Liver (tissue), 9 donors: ENCODE results near the gene ELK1. TPM values are rescaled to one million over a fixed set of nuclear protein-coding genes. Genes with fewer than 3 reads are reported as not detected.
"Not testable (repeated sequence)": the region's sequence is repeated elsewhere in the genome, so short reads cannot be mapped to it uniquely, and the experiment has no call there.

Experiments
- DNase-seq: peaks from one replicate; pipeline ENCODE4 v3.0.0-alpha.2; 2017; ENCODE audit warnings: low spot score
- H3K27ac ChIP-seq, 2 donors: one replicate each; pipeline ENCODE4 v1.7.0; 2013; ENCODE audit warnings: inconsistent platforms in 2 of 2, low read length in 2 of 2, control low read depth in 1 of 2, low read depth in 1 of 2, mild to moderate bottlenecking in 1 of 2
- H3K27me3 ChIP-seq, 4 donors: one replicate each; pipeline versions ENCODE4 v1.6.1 to v1.7.0; 2013; ENCODE audit warnings: low read length in 3 of 4, inconsistent platforms in 1 of 4, mild to moderate bottlenecking in 1 of 4, moderate library complexity in 1 of 4; ENCODE audit not compliant: control insufficient read depth in 4 of 4, insufficient read depth in 4 of 4
- H3K36me3 ChIP-seq, 4 donors: one replicate each; pipeline versions ENCODE4 v1.6.1 to v1.7.0; 2013; ENCODE audit warnings: low read length in 3 of 4, mild to moderate bottlenecking in 3 of 4, low read depth in 1 of 4, moderate library complexity in 1 of 4; ENCODE audit not compliant: control insufficient read depth in 4 of 4, insufficient read depth in 3 of 4
- H3K4me1 ChIP-seq, 4 donors: one replicate each; pipeline versions ENCODE4 v1.6.1 to v1.7.0; 2013; ENCODE audit warnings: low read length in 3 of 4, mild to moderate bottlenecking in 3 of 4, moderate library complexity in 1 of 4; ENCODE audit not compliant: control insufficient read depth in 4 of 4, insufficient read depth in 4 of 4
- H3K4me3 ChIP-seq, 3 donors: one replicate each; pipeline versions ENCODE4 v1.6.1 to v1.7.0; 2013; ENCODE audit warnings: low read length in 3 of 3, control low read depth in 1 of 3, low read depth in 1 of 3, mild to moderate bottlenecking in 1 of 3
- H3K9ac ChIP-seq, 2 donors: one replicate each; pipeline ENCODE4 v1.7.0; 2013; ENCODE audit warnings: low read length in 2 of 2, mild to moderate bottlenecking in 2 of 2, moderate library complexity in 2 of 2, control low read depth in 1 of 2, low read depth in 1 of 2
- H3K9me3 ChIP-seq, 4 donors: one replicate each; pipeline versions ENCODE4 v1.6.1 to v1.7.0; 2013; ENCODE audit warnings: low read length in 3 of 4; ENCODE audit not compliant: control insufficient read depth in 4 of 4
- CTCF ChIP-seq: fragments of 150-350 bp; IDR thresholded peaks from 2 replicates; pipeline ENCODE4 v1.5.1; 2017; ENCODE audit warnings: improper control_type of control experiment, low read depth, low read length; ENCODE audit not compliant: missing input control
- FOXA1 ChIP-seq: IDR thresholded peaks from 2 replicates; pipeline ENCODE4 v1.6.1; 2016; ENCODE audit warnings: antibody characterized with exemption
- FOXA2 ChIP-seq: IDR thresholded peaks from 2 replicates; pipeline ENCODE4 v1.6.1; 2016; ENCODE audit warnings: antibody characterized with exemption
- GABPA ChIP-seq, 2 donors: IDR thresholded peaks in 1 of 2; conservative IDR thresholded peaks in 1 of 2; 2 replicates each; pipeline ENCODE4 v1.6.1; 2016; ENCODE audit warnings: antibody characterized with exemption in 2 of 2, mild to moderate bottlenecking in 1 of 2, moderate library complexity in 1 of 2
- HNF4A ChIP-seq, 2 donors: conservative IDR thresholded peaks; 2 replicates each; pipeline ENCODE4 v1.6.1; 2016; ENCODE audit warnings: antibody characterized with exemption in 2 of 2, mild to moderate bottlenecking in 2 of 2
- HNF4G ChIP-seq: IDR thresholded peaks from 2 replicates; pipeline ENCODE4 v1.6.1; 2016; ENCODE audit warnings: antibody characterized with exemption
- JUND ChIP-seq, 2 donors: IDR thresholded peaks; 2 replicates each; pipeline ENCODE4 v1.6.1; 2016; ENCODE audit warnings: antibody characterized with exemption in 2 of 2
- NR2F2 ChIP-seq: IDR thresholded peaks from 2 replicates; pipeline ENCODE4 v1.6.1; 2016; ENCODE audit warnings: antibody characterized with exemption
- RAD21 ChIP-seq, 2 donors: IDR thresholded peaks; 2 replicates each; pipeline ENCODE4 v1.6.1; 2016; ENCODE audit warnings: antibody characterized with exemption in 2 of 2, mild to moderate bottlenecking in 2 of 2
- REST ChIP-seq: IDR thresholded peaks from 2 replicates; pipeline ENCODE4 v1.6.1; 2016; ENCODE audit warnings: antibody characterized with exemption, mild to moderate bottlenecking
- RXRA ChIP-seq, 2 donors: IDR thresholded peaks; 2 replicates each; pipeline ENCODE4 v1.6.1; 2017 to 2018; ENCODE audit warnings: antibody characterized with exemption in 2 of 2, mild to moderate bottlenecking in 1 of 2
- SP1 ChIP-seq: IDR thresholded peaks from 2 replicates; pipeline ENCODE4 v1.6.1; 2018; ENCODE audit warnings: antibody characterized with exemption, mild to moderate bottlenecking
- TAF1 ChIP-seq: conservative IDR thresholded peaks from 2 replicates; pipeline ENCODE4 v1.6.1; 2016; ENCODE audit warnings: antibody characterized with exemption, mild to moderate bottlenecking
- YY1 ChIP-seq: IDR thresholded peaks from 2 replicates; pipeline ENCODE4 v1.6.1; 2016; ENCODE audit warnings: antibody characterized with exemption, mild to moderate bottlenecking
- ZBTB33 ChIP-seq: IDR thresholded peaks from 2 replicates; pipeline ENCODE4 v1.6.1; 2016; ENCODE audit warnings: antibody characterized with exemption
- WGBS: extraction: QIAGEN DNeasy Blood & Tissue Kit; methylation state at CpG from one replicate; pipeline ENCODE4 v1.1.7; 2013; 5-methylcytosine and 5-hydroxymethylcytosine counted together
- polyA plus RNA-seq, 2 donors: library from polyadenylated mRNA; stranded (reverse) in 1 of 2; unstranded in 1 of 2; fragments of 200-250 nt in 1 of 2; fragments of >200 nt in 1 of 2; fragmentation: Nextera tagmentation in 1 of 2; extraction: Ambion mirVana in 1 of 2; gene quantifications; one replicate each; pipeline versions ENCODE4 v1.2.1 to v1.2.3, GENCODE V29; 2013 to 2015
- total RNA-seq, 2 donors: library from RNA; depleted of rRNA; stranded (reverse); fragments of >200 nt; gene quantifications; one replicate each; pipeline ENCODE4 v1.2.3, GENCODE V29; 2014
- TF ChIP-seq, protein P1 (sequence below): IDR thresholded peaks from 2 replicates; pipeline ENCODE4 v1.6.1; 2016; ENCODE audit warnings: antibody characterized with exemption
- TF ChIP-seq, protein P2 (sequence below): IDR thresholded peaks from 2 replicates; pipeline ENCODE4 v1.6.1; 2016; ENCODE audit warnings: antibody characterized with exemption
- donor health status: healthy.
- donor health status: healthy.
- donor health status: healthy.
- donor health status: healthy.
- donor health status: healthy.

Gene ELK1
- total and polyA plus RNA-seq, 4 donors: 6.2 to 20.2 (median 11.6) TPM

DNA sequence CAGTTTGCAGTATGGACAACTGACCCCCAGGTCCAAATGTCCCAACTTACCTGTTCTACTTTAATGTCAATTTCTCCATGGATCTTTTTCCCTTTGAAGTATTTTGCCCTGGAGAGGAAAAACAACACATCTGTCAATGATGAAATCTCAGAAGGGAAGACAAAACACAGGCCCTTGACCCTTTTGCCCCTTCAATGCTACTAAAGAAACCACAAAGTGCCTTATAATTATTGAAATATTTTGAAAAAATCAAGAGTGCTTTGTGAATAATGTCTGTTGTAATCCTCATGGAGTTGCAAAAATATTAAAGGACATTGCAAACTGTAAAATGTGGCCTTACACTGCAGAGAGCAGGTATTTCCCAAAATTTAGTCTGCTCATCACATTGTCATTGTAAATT lies 43.3 kb downstream of the ELK1 start:
- no peaks in the 10 kb centered on the region for H3K36me3 ChIP-seq
- no peaks in the 10 kb centered on the region for H3K4me1 ChIP-seq
- H3K4me3 ChIP-seq: no peak overlapping the region
- no peaks in the 10 kb centered on the region for H3K27me3 ChIP-seq
- no peak overlapping the region for H3K9ac ChIP-seq
- no peak for DNase-seq
- H3K27ac ChIP-seq: no peak overlapping the region
- TF ChIP-seq RXRA (IDR thresholded peaks at IDR 0.05) (no peak), NR2F2 (no peak), FOXA2 (no peak), YY1 (no peak), SP1 (no peak), FOXA1 (no peak), HNF4A (conservative IDR thresholded peaks at IDR 0.05) (no peak), TAF1 (no peak), JUND (IDR thresholded peaks at IDR 0.05) (no peak), GABPA (IDR thresholded peaks at IDR 0.05 in 1 of 2, conservative IDR thresholded peaks at IDR 0.05 in 1 of 2) (no peak), ZBTB33 (no peak), CTCF (no peak), REST (no peak)
- TF ChIP-seq, protein P1, sequence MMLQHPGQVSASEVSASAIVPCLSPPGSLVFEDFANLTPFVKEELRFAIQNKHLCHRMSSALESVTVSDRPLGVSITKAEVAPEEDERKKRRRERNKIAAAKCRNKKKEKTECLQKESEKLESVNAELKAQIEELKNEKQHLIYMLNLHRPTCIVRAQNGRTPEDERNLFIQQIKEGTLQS: no peak
- TF ChIP-seq, protein P2, sequence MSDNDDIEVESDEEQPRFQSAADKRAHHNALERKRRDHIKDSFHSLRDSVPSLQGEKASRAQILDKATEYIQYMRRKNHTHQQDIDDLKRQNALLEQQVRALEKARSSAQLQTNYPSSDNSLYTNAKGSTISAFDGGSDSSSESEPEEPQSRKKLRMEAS: no peak
- H3K9me3 ChIP-seq: no peaks in the 10 kb centered on the region

GRCh38 chrX:47605024-47605423 lies 45.3 kb downstream of the ELK1 start:
- no peak for DNase-seq
- TF ChIP-seq, protein P1: no peak
- TF ChIP-seq YY1 (no peak), REST (no peak), FOXA2 (no peak), RAD21 (IDR thresholded peaks at IDR 0.05) (no peak), HNF4G (no peak), SP1 (no peak), HNF4A (conservative IDR thresholded peaks at IDR 0.05) (no peak)
- H3K36me3 ChIP-seq: no peaks in the 10 kb centered on the region
- 70% methylated on average over 9 of the region's 9 CpGs for WGBS
- no peak overlapping the region for H3K4me3 ChIP-seq
- no peaks in the 10 kb centered on the region for H3K27me3 ChIP-seq
- H3K9me3 ChIP-seq: no peaks in the 10 kb centered on the region
- no peaks in the 10 kb centered on the region for H3K4me1 ChIP-seq
- no peak overlapping the region for H3K9ac ChIP-seq
- no peak overlapping the region for H3K27ac ChIP-seq

GRCh38 chrX:47603125-47603524 lies 47.2 kb downstream of the ELK1 start:
- not testable (repeated sequence) for H3K4me1 ChIP-seq, H3K27me3 ChIP-seq, H3K27ac ChIP-seq, H3K9me3 ChIP-seq, DNase-seq, H3K4me3 ChIP-seq, H3K9ac ChIP-seq, H3K36me3 ChIP-seq
- 97% methylated on average over 4 of the region's 4 CpGs for WGBS
